ENCODE data around the gene VENTX.

- TF ChIP-seq, protein P1, sequence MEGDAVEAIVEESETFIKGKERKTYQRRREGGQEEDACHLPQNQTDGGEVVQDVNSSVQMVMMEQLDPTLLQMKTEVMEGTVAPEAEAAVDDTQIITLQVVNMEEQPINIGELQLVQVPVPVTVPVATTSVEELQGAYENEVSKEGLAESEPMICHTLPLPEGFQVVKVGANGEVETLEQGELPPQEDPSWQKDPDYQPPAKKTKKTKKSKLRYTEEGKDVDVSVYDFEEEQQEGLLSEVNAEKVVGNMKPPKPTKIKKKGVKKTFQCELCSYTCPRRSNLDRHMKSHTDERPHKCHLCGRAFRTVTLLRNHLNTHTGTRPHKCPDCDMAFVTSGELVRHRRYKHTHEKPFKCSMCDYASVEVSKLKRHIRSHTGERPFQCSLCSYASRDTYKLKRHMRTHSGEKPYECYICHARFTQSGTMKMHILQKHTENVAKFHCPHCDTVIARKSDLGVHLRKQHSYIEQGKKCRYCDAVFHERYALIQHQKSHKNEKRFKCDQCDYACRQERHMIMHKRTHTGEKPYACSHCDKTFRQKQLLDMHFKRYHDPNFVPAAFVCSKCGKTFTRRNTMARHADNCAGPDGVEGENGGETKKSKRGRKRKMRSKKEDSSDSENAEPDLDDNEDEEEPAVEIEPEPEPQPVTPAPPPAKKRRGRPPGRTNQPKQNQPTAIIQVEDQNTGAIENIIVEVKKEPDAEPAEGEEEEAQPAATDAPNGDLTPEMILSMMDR (IDR thresholded peaks at IDR 0.05) = no peak
- no peak for TF ChIP-seq POLR2A (IDR thresholded peaks at IDR 0.05; ENCODE audit: low read depth)
- TF ChIP-seq EP300 (IDR thresholded peaks at IDR 0.05) = no peak
- TF ChIP-seq POLR2AphosphoS5 (IDR thresholded peaks at IDR 0.05) = no peak
Observed at GRCh38 chr10:133196221-133196915, 41.3 kb upstream of the VENTX start.
